HCT116 (cell line): Measurements from ENCODE around the gene SMYD3. TPM values are rescaled to one million over a fixed set of nuclear protein-coding genes. Genes with fewer than 3 reads are reported as not detected.

Source experiments
- ATAC-seq: fragments of 200-7000 bp; cut with Tn5 transposase; 2 replicates; pipeline ENCODE4 v1.9.1; 2020; ENCODE audit warnings: mild to moderate bottlenecking, moderate library complexity
- BruUV-seq: library from RNA; stranded (reverse); fragments of 400-500 nt; replicated peaks from 2 replicates; lab custom pipeline; 2021; lab: Mats Ljungman, UMichigan
- CTCF ChIA-PET: fragments of 300-600 bp; sonication (Branson Sonifier 250); formaldehyde crosslinking; loops from one replicate; lab custom pipeline; 2021; ENCODE audit warnings: antibody characterized with exemption; lab: Charles Lee
- POLR2A ChIA-PET: fragments of 300-600, 350-600 bp; sonication (Branson Sonifier 250); formaldehyde crosslinking; loops from one replicate; lab custom pipeline; 2021; ENCODE audit warnings: antibody characterized with exemption; lab: Charles Lee
- RAD21 ChIA-PET, 2 experiments: fragments of 300-600 bp; sonication (Branson Sonifier 250); formaldehyde crosslinking; loops; one replicate each; lab custom pipeline; 2023; ENCODE audit warnings: low total read pairs in 2 of 2; ENCODE audit not compliant: uncharacterized antibody in 2 of 2, unreplicated experiment in 2 of 2, low non-redundant PET in 1 of 2; lab: Charles Lee
- DNase-seq: peaks from one replicate; pipeline ENCODE4 v3.0.0-alpha.2; 2010; ENCODE audit warnings: low read depth, low spot score
- H2AFZ ChIP-seq: fragments of 200-600 bp; shearing (Covaris generic), sonication (generic); 2 replicates; pipeline ENCODE4 v1.6.1; 2017; ENCODE audit warnings: low read depth, mixed run types, mixed read lengths, antibody characterized with exemption, low read length; ENCODE audit not compliant: poor library complexity, severe bottlenecking
- H3K27ac ChIP-seq: 2 replicates; pipeline ENCODE4 v1.5.1; 2012; ENCODE audit warnings: low read depth, low read length
- H3K27me3 ChIP-seq: fragments of 200-600 bp; sonication (generic); 2 replicates; pipeline ENCODE4 v1.6.1; 2016; ENCODE audit warnings: mixed run types, low read length, mixed read lengths; ENCODE audit not compliant: insufficient read depth
- H3K36me3 ChIP-seq, 2 experiments: fragments of 200-500 bp in 1 of 2; fragments of 200-600 bp in 1 of 2; sonication (Bioruptor generic) in 1 of 2; sonication (generic) in 1 of 2; 2 replicates each; pipeline versions ENCODE4 v1.5.1 to v1.6.1; 2014 to 2016; ENCODE audit warnings: low read length in 2 of 2, inconsistent platforms in 1 of 2, mixed read lengths in 1 of 2, mixed run types in 1 of 2; ENCODE audit not compliant: insufficient read depth in 2 of 2, control insufficient read depth in 1 of 2
- H3K4me1 ChIP-seq, 2 experiments: fragments of 200-600 bp in 1 of 2; sonication (generic) in 1 of 2; 2 replicates each; pipeline versions ENCODE4 v1.5.1 to v1.6.1; 2012 to 2017; ENCODE audit warnings: low read length in 2 of 2, inconsistent platforms in 1 of 2, mild to moderate bottlenecking in 1 of 2, mixed read lengths in 1 of 2, mixed run types in 1 of 2, moderate library complexity in 1 of 2; ENCODE audit not compliant: insufficient read depth in 2 of 2, control insufficient read depth in 1 of 2
- H3K4me2 ChIP-seq: fragments of 200-600 bp; sonication (generic); 2 replicates; pipeline ENCODE4 v1.6.1; 2017; ENCODE audit warnings: mixed run types, low read length, mixed read lengths
- H3K4me3 ChIP-seq, 2 experiments: fragments of 200-600 bp in 1 of 2; sonication (generic) in 1 of 2; replicated peaks in 1 of 2; 2 replicates each; pipeline ENCODE4 v1.5.1; 2011 to 2016; ENCODE audit warnings: low read length in 2 of 2, control low read depth in 1 of 2, low read depth in 1 of 2, mild to moderate bottlenecking in 1 of 2, mixed read lengths in 1 of 2, mixed run types in 1 of 2
- H3K79me2 ChIP-seq: fragments of 200-600 bp; sonication (generic); 2 replicates; pipeline ENCODE4 v1.6.1; 2017; ENCODE audit warnings: mild to moderate bottlenecking, mixed run types, low read length, moderate library complexity, mixed read lengths; ENCODE audit not compliant: insufficient read depth
- H3K9ac ChIP-seq: fragments of 200-600 bp; sonication (generic); 2 replicates; pipeline ENCODE4 v1.6.1; 2016; ENCODE audit warnings: low read length, mixed read lengths
- H3K9me2 ChIP-seq: fragments of 200-600 bp; sonication (generic), shearing (Covaris generic); 2 replicates; pipeline ENCODE4 v1.6.1; 2017; ENCODE audit warnings: mixed run types, mild to moderate bottlenecking, moderate library complexity; ENCODE audit not compliant: insufficient read depth
- H3K9me3 ChIP-seq, 2 experiments: fragments of 200-500 bp in 1 of 2; fragments of 200-600 bp in 1 of 2; sonication (Bioruptor generic) in 1 of 2; sonication (generic) in 1 of 2; 2 replicates each; pipeline ENCODE4 v1.6.1; 2014 to 2017; ENCODE audit warnings: low read length in 2 of 2, mixed read lengths in 2 of 2, inconsistent platforms in 1 of 2, low read depth in 1 of 2, mild to moderate bottlenecking in 1 of 2, mixed run types in 1 of 2, moderate library complexity in 1 of 2; ENCODE audit not compliant: control insufficient read depth in 1 of 2, insufficient read depth in 1 of 2
- H4K20me1 ChIP-seq: fragments of 200-600 bp; sonication (generic), shearing (Covaris generic); 2 replicates; pipeline ENCODE4 v1.6.1; 2017; ENCODE audit warnings: mixed run types, mild to moderate bottlenecking, moderate library complexity; ENCODE audit not compliant: insufficient read depth
- CBX3 ChIP-seq: IDR thresholded peaks from 2 replicates; pipeline ENCODE4 v1.6.1; 2012; ENCODE audit warnings: low read depth
- CEBPB ChIP-seq: IDR thresholded peaks from 2 replicates; pipeline ENCODE4 v1.6.1; 2012; ENCODE audit warnings: low read depth
- CTCF ChIP-seq, 3 experiments: fragments of 200-600 bp in 1 of 3; sonication (generic) in 1 of 3; IDR thresholded peaks in 2 of 3; conservative IDR thresholded peaks in 1 of 3; 2 replicates each; pipeline ENCODE4 v1.5.1; 2012 to 2017; ENCODE audit warnings: low read depth in 2 of 3, low read length in 2 of 3, antibody characterized with exemption in 1 of 3, borderline replicate concordance in 1 of 3, control low read depth in 1 of 3, mild to moderate bottlenecking in 1 of 3, mixed read lengths in 1 of 3, mixed run types in 1 of 3, moderate library complexity in 1 of 3; ENCODE audit not compliant: insufficient read depth in 1 of 3
- POLR2A ChIP-seq: IDR thresholded peaks from 2 replicates; pipeline ENCODE4 v1.7.0; 2011; ENCODE audit warnings: borderline replicate concordance; ENCODE audit not compliant: insufficient read depth, insufficient read length; ENCODE audit errors: extremely low read depth
- RAD21 ChIP-seq: IDR thresholded peaks from 2 replicates; pipeline ENCODE4 v1.6.1; 2012; ENCODE audit warnings: low read depth, mild to moderate bottlenecking
- SP1 ChIP-seq: IDR thresholded peaks from 2 replicates; pipeline ENCODE4 v1.6.1; 2012; ENCODE audit warnings: low read depth
- SRF ChIP-seq: IDR thresholded peaks from 2 replicates; pipeline ENCODE4 v1.6.1; 2012; ENCODE audit warnings: low read depth
- YY1 ChIP-seq: IDR thresholded peaks from 2 replicates; pipeline ENCODE4 v1.6.1; 2011; ENCODE audit warnings: low read length, low read depth, moderate library complexity, mild to moderate bottlenecking; ENCODE audit not compliant: insufficient replicate concordance; ENCODE audit errors: extremely low read depth
- intact Hi-C: fragments of 100-400 bp; cut with micrococcal nuclease; formaldehyde crosslinking; loops from 2 replicates; pipeline ENCODE4 v1.10.0; 2022
- total RNA-seq: library from RNA; stranded (reverse); gene quantifications from one replicate; pipeline ENCODE4 v1.2.1, GENCODE V29; 2021; ENCODE audit not compliant: unreplicated experiment

The SMYD3 gene
- total RNA-seq, 1 experiment from 2014 or later = 33.6 TPM

GRCh38 chr1:246081856-246082668 lies 425.0 kb downstream of the SMYD3 start:
- BruUV-seq = no TSS peak
- RAD21 ChIA-PET = no interaction called here
- intact Hi-C loops = no loop called here

More at GRCh38 chr1:246081856-246082668, 425.0 kb downstream of the SMYD3 start:
- Histone ChIP-seq H3K27ac (no peak overlapping the region), H3K36me3 (no peaks in the 10 kb centered on the region), H3K4me3 (no peak overlapping the region), H3K4me1 (no peaks in the 10 kb centered on the region), H4K20me1 (no peaks in the 10 kb centered on the region), H3K27me3 (no peaks in the 10 kb centered on the region), H3K9me3 (no peaks in the 10 kb centered on the region), H3K79me2 (no peaks in the 10 kb centered on the region), H3K9ac (no peak overlapping the region), H3K4me2 (no peak overlapping the region), H3K9me2 (no peaks in the 10 kb centered on the region), H2AFZ (no peak overlapping the region)
- TF ChIP-seq SP1 = no peak
- TF ChIP-seq SRF = no peak
- TF ChIP-seq YY1 = no peak
- no peak for TF ChIP-seq CEBPB
- no peak for TF ChIP-seq RAD21
- no peak for TF ChIP-seq POLR2A
- no peak for TF ChIP-seq CTCF (IDR thresholded peaks at IDR 0.05 in 2 of 3, conservative IDR thresholded peaks at IDR 0.05 in 1 of 3; ENCODE audit: borderline replicate concordance in 1 of 3, insufficient read depth in 1 of 3, low read depth in 2 of 3, low read length in 2 of 3)
- no peak for TF ChIP-seq CBX3
- ChIA-PET CTCF (no interaction called here), POLR2A (no interaction called here)
- DNase-seq = no peak
- ATAC-seq = no peak
